GM06990 (cell line): ENCODE data around the gene LRMDA.

Experiments
- DNase-seq: peaks from one replicate; pipeline ENCODE4 v3.0.0-alpha.2; 2011; ENCODE audit not compliant: insufficient read length; ENCODE audit errors: extremely low read depth
- H3K27me3 ChIP-seq: replicated peaks from 2 replicates; pipeline ENCODE4 v1.6.0; 2011; ENCODE audit warnings: low read length; ENCODE audit not compliant: control insufficient read depth, insufficient read depth
- H3K36me3 ChIP-seq: 2 replicates; pipeline ENCODE4 v1.5.1; 2011; ENCODE audit warnings: low read length; ENCODE audit not compliant: control insufficient read depth, insufficient read depth
- H3K4me3 ChIP-seq: replicated peaks from 2 replicates; pipeline ENCODE4 v1.5.1; 2011; ENCODE audit warnings: low read depth, mild to moderate bottlenecking, control low read depth, low read length
- CTCF ChIP-seq: IDR thresholded peaks from 2 replicates; pipeline ENCODE4 v1.5.1; 2011; ENCODE audit warnings: low read length, control low read depth, mild to moderate bottlenecking, inconsistent platforms; ENCODE audit not compliant: insufficient read depth, poor library complexity, severe bottlenecking

Gene LRMDA

GRCh38 chr10:75437693-75438092 is 6.3 kb downstream of the LRMDA start:
- Histone ChIP-seq H3K27me3 (no peaks in the 10 kb centered on the region; the same call in 1 of the 2 replicates), H3K36me3 (no peaks in the 10 kb centered on the region), H3K4me3 (no peak overlapping the region)
- TF ChIP-seq CTCF = no peak
- no peak for DNase-seq

GRCh38 chr10:75438275-75438674 is 6.9 kb downstream of the LRMDA start:
- no peak for TF ChIP-seq CTCF
- Histone ChIP-seq H3K4me3 (no peak overlapping the region), H3K36me3 (no peaks in the 10 kb centered on the region), H3K27me3 (no peaks in the 10 kb centered on the region; the same call in 1 of the 2 replicates)
- DNase-seq = no peak

- H3K27me3 ChIP-seq = no peaks in the 10 kb centered on the region; the same call in 1 of the 2 replicates
- no peak for DNase-seq
- no peak for TF ChIP-seq CTCF
- no peak overlapping the region for H3K4me3 ChIP-seq
- no peaks in the 10 kb centered on the region for H3K36me3 ChIP-seq
Observed at GRCh38 chr10:75439811-75440210, 8.4 kb downstream of the LRMDA start.

GRCh38 chr10:75440271-75440793 is 8.9 kb downstream of the LRMDA start:
- no peak overlapping the region for H3K4me3 ChIP-seq
- TF ChIP-seq CTCF = no peak
- no peak for DNase-seq
- no peaks in the 10 kb centered on the region for H3K36me3 ChIP-seq
- no peaks in the 10 kb centered on the region; the same call in 1 of the 2 replicates for H3K27me3 ChIP-seq

- Histone ChIP-seq H3K27me3 (no peaks in the 10 kb centered on the region; the same call in 1 of the 2 replicates), H3K4me3 (no peak overlapping the region), H3K36me3 (no peaks in the 10 kb centered on the region)
- no peak for DNase-seq
- TF ChIP-seq CTCF = no peak
Observed at GRCh38 chr10:75441196-75441595, 9.8 kb downstream of the LRMDA start.

- H3K36me3 ChIP-seq = no peaks in the 10 kb centered on the region
- no peak for TF ChIP-seq CTCF
- no peak overlapping the region for H3K4me3 ChIP-seq
- H3K27me3 ChIP-seq = no peaks in the 10 kb centered on the region
- no peak for DNase-seq
Observed at GRCh38 chr10:75441682-75442081, 10.3 kb downstream of the LRMDA start.
